ENCODE measurements around the gene SP5.
"Not testable (repeated sequence)": the region's sequence is repeated elsewhere in the genome, so short reads cannot be mapped to it uniquely, and the experiment has no call there.

SP5 gene

GRCh38 chr2:170740660-170741059 is 25.5 kb downstream of the SP5 start:
- DNase-seq = no peak

- no peak for DNase-seq
Measured at GRCh38 chr2:170742000-170742399, 26.9 kb downstream of the SP5 start.

GRCh38 chr2:170742896-170743529 is 27.9 kb downstream of the SP5 start:
- no peak for DNase-seq

GRCh38 chr2:170743530-170744239 is 28.5 kb downstream of the SP5 start:
- DNase-seq = no peak

GRCh38 chr2:170744248-170745002 is 29.3 kb downstream of the SP5 start:
- DNase-seq = no peak

GRCh38 chr2:170745305-170745704 is 30.2 kb downstream of the SP5 start:
- DNase-seq = no peak

- no peak for DNase-seq
Measured at GRCh38 chr2:170747921-170748320, 32.8 kb downstream of the SP5 start.

- not testable (repeated sequence) for DNase-seq
Measured at GRCh38 chr2:170751555-170751954, 36.4 kb downstream of the SP5 start.

GRCh38 chr2:170761572-170761971 is 46.4 kb downstream of the SP5 start:
- DNase-seq = no peak

- DNase-seq = no peak
Measured at GRCh38 chr2:170762760-170763159, 47.6 kb downstream of the SP5 start.

GRCh38 chr2:170763232-170763631 is 48.1 kb downstream of the SP5 start:
- no peak for DNase-seq

- DNase-seq = no peak
Measured at GRCh38 chr2:170764880-170765261, 49.7 kb downstream of the SP5 start.

GRCh38 chr2:170766693-170767092 is 51.6 kb downstream of the SP5 start:
- DNase-seq = no peak
